ENCODE data around the gene CD300LG. TPM values are rescaled to one million over a fixed set of nuclear protein-coding genes. Genes with fewer than 3 reads are reported as not detected.

Gene CD300LG
- total RNA-seq, 1 donor from 2014 or later = not detected

DNA sequence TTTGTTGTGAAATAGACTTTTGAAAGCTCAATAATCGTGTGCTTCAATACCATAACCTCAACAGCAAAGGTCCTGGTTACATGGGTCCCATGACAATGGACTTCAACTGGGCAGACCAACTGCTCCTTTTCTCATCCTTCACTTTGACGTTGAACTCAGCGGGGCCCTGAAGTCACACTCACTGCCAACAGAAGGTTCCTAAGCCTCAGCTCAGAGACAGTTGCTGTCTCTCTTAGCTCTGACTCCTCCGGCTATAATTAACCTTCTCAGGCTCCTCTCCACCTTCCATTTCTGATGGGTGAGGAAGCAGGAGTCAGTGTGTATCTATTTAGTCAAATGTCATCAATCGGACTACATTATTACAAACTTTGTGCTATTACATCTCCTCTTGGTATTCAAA is 37.9 kb upstream of the CD300LG start:
- TF ChIP-seq CTCF (conservative IDR thresholded peaks at IDR 0.05; ENCODE audit: low read depth, low read length) = no peak
- no peak overlapping the region for H3K4me3 ChIP-seq (ENCODE audit: low read depth, low read length)
- DNase-seq (ENCODE audit: low read depth) = no peak

- no peak for TF ChIP-seq CTCF (conservative IDR thresholded peaks at IDR 0.05; ENCODE audit: low read depth, low read length)
- DNase-seq (ENCODE audit: low read depth) = no peak
- no peak overlapping the region for H3K4me3 ChIP-seq (ENCODE audit: low read depth, low read length)
These were observed 36.7 kb upstream of the CD300LG start for GRCh38 chr17:43810226-43810715.

- no peak overlapping the region for H3K4me3 ChIP-seq (ENCODE audit: low read depth, low read length)
- no peak for DNase-seq (ENCODE audit: low read depth)
- no peak for TF ChIP-seq CTCF (conservative IDR thresholded peaks at IDR 0.05; ENCODE audit: low read depth, low read length)
These were observed 36.2 kb upstream of the CD300LG start for GRCh38 chr17:43810823-43811222.

- no peak overlapping the region for H3K4me3 ChIP-seq (ENCODE audit: low read depth, low read length)
- DNase-seq (ENCODE audit: low read depth) = no peak
- TF ChIP-seq CTCF (conservative IDR thresholded peaks at IDR 0.05; ENCODE audit: low read depth, low read length) = no peak
These were observed 34.3 kb upstream of the CD300LG start for GRCh38 chr17:43812396-43813265.

- no peak for DNase-seq (ENCODE audit: low read depth)
- no peak for TF ChIP-seq CTCF (conservative IDR thresholded peaks at IDR 0.05; ENCODE audit: low read depth, low read length)
- H3K4me3 ChIP-seq (ENCODE audit: low read depth, low read length) = no peak overlapping the region
These were observed 33.6 kb upstream of the CD300LG start for GRCh38 chr17:43813386-43813785.

DNA sequence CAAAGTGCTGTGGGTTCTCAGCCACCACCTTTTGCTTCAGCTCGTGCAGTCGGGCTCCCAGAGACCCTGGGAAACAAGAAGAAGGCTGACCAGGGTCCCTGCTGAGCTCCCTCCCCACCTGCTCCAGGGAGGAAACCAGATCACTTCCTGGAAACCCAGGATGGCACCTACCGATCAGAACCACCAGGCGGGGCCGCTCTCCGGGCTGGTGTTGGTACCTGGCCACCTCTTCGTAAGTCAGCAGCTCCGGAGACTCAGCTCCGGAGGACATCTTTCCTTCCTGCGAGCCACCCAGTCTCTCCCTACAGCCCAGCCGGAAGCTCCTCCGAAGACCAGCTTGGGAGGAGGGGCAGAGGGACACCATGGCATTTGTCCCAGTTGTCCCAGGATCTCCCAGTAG is 33.0 kb upstream of the CD300LG start:
- no peak for DNase-seq (ENCODE audit: low read depth)
- H3K4me3 ChIP-seq (ENCODE audit: low read depth, low read length) = no peak overlapping the region
- no peak for TF ChIP-seq CTCF (conservative IDR thresholded peaks at IDR 0.05; ENCODE audit: low read depth, low read length)

DNA sequence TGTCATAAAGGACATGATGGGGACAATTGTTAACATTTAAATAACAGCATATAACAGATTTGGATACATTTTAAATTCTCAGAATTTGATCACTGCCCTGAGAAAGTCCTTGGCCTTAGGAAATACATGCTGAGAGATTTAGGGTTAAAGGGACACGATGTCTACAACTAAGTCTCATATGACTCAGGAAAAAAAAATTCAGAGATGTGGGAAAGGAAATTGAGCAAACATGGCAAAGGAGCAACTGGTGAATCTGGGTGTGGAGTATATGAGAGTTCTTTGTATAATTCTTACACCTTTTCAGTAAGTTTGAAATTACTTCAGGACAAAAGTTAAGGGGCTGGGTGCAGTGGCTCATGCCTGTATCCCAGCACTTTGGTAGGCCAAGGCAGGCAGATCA is 32.3 kb upstream of the CD300LG start:
- no peak overlapping the region for H3K4me3 ChIP-seq (ENCODE audit: low read depth, low read length)
- DNase-seq (ENCODE audit: low read depth) = peak; percentile 25
- no peak for TF ChIP-seq CTCF (conservative IDR thresholded peaks at IDR 0.05; ENCODE audit: low read depth, low read length)
